Fibroblast of pulmonary artery (primary cell): ENCODE results near the gene SYNGR3.
A peak's percentile ranks its signal among the peaks of the same experiment; 100 is the strongest.

Experiments used
- DNase-seq: peaks from one replicate; pipeline ENCODE4 v3.0.0-alpha.2; 2010; ENCODE audit warnings: low read depth
- H3K4me3 ChIP-seq: replicated peaks from 2 replicates; pipeline ENCODE4 v1.5.1; 2011; ENCODE audit warnings: low read depth, mild to moderate bottlenecking, control low read depth, low read length, moderate library complexity
- TF ChIP-seq, protein P1 (sequence below): IDR thresholded peaks from 2 replicates; pipeline ENCODE4 v1.5.1; 2011; ENCODE audit warnings: mild to moderate bottlenecking, control low read depth, low read length, inconsistent platforms; ENCODE audit errors: missing control alignments

The SYNGR3 gene

DNA sequence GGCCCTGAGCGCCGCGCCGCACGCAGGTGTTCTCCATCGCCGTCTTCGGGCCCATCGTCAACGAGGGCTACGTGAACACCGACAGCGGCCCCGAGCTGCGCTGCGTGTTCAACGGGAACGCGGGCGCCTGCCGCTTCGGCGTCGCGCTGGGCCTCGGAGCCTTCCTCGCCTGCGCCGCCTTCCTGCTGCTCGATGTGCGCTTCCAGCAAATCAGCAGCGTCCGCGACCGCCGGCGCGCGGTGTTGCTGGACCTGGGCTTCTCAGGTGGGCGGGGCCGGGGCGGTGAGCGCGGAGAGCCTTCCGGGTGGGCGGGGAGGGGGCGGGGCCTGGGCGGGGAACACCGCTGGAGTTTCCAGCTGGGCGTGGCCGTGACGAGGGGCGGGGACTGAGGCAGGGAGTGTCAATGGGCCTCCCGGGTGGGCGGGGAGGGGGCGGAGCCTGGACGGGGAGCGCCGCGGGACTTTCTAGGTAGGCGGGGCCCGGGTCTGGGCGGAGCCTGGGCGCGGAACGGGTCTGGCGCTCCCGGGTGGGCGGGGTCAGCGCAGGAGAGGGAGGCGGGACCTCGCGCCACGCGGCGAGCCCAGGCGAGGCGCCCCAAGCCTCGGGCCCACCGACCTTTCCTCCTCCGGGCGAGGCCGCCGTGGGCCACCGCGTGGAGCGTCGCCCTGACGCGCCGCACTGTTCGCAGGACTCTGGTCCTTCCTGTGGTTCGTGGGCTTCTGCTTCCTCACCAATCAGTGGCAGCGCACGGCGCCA is 2.4 kb downstream of the SYNGR3 start:
- TF ChIP-seq, protein P1, sequence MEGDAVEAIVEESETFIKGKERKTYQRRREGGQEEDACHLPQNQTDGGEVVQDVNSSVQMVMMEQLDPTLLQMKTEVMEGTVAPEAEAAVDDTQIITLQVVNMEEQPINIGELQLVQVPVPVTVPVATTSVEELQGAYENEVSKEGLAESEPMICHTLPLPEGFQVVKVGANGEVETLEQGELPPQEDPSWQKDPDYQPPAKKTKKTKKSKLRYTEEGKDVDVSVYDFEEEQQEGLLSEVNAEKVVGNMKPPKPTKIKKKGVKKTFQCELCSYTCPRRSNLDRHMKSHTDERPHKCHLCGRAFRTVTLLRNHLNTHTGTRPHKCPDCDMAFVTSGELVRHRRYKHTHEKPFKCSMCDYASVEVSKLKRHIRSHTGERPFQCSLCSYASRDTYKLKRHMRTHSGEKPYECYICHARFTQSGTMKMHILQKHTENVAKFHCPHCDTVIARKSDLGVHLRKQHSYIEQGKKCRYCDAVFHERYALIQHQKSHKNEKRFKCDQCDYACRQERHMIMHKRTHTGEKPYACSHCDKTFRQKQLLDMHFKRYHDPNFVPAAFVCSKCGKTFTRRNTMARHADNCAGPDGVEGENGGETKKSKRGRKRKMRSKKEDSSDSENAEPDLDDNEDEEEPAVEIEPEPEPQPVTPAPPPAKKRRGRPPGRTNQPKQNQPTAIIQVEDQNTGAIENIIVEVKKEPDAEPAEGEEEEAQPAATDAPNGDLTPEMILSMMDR: no peak
- DNase-seq: peak; percentile 94
- peak overlapping the region; percentile 22 for H3K4me3 ChIP-seq

DNA sequence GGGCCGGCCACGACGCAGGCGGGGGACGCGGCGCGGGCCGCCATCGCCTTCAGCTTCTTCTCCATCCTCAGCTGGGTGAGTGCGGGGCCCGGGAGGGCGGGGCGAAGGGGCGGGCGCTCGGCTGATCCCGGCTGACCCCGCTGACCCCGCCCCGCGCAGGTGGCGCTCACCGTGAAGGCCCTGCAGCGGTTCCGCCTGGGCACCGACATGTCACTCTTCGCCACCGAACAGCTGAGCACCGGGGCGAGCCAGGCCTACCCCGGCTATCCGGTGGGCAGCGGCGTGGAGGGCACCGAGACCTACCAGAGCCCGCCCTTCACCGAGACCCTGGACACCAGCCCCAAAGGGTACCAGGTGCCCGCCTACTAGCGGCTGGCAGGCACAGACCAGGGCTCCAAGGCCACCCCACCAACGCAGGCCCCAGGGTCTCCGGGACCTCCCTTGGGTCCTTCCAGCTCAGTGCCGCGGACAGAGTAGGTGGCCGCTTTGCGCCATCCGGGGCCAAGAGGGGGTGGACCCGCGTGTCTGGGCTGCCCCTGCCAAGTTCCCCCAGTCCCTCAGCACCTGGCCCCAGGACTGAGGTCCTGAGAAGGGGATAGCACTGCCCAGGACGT is 3.0 kb downstream of the SYNGR3 start:
- DNase-seq: no peak
- H3K4me3 ChIP-seq: no peak overlapping the region
- TF ChIP-seq, protein P1: no peak

DNA sequence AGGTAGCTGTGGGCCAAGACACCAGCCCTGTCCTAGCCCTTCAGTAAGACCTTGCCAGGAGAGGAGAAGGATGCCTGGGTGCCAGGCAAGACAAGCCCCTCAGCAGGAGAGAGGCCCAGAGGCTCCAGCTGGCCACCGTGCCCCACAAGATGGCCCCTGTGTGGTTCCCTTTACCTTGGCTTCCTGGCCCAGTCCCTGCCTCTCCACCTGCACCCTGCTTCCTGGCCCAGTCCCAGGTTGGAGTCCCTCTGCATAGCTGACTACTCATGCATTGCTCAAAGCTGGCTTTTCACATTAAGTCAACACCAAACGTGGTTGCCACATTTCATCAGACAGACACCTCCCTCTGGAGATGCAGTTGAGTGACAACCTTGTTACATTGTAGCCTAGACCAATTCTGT is 4.0 kb downstream of the SYNGR3 start:
- TF ChIP-seq, protein P1: no peak
- no peak overlapping the region for H3K4me3 ChIP-seq
- no peak for DNase-seq

DNA sequence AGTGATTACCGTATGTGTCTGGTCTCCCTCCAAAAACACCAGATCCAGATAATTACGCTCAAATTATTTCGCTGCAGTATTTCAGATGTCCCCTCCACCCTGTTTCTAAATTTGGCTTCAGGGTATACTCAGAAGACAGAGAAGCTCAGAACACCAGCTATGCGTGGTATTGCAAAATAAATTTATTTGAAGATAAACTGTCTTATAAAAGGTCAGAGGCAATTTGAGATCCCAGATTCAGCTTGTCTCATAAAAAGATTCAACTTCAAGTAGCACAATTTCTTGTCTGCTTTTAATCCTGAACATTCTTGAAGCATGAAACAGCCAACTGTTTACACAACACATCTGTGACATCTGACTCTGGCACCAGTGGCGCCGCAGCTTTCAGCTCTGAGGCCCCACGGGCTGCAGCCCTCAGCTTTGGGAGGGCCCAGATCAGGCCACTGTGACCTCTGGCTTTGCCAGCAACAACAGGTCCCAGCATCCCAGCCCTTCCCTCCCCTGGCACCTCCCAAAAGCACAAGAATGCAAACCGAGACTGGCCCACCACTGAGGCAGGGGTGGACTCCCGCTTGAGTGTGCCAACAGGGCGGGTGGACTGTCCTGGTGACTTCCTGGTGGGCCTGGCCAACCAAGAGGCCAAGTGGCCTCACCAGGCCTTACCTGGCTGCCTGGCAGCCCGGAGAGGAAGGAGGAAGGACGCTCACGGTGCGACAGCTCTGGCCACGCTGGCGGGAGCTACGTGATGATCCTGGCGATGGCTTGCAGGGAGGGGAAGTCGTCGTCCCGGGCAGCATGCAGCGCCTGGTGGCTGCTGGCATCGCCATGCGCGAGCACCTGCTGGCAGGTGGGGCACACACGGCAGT is 8.0 kb downstream of the SYNGR3 start:
- H3K4me3 ChIP-seq: no peak overlapping the region
- DNase-seq: no peak
- TF ChIP-seq, protein P1: no peak

DNA sequence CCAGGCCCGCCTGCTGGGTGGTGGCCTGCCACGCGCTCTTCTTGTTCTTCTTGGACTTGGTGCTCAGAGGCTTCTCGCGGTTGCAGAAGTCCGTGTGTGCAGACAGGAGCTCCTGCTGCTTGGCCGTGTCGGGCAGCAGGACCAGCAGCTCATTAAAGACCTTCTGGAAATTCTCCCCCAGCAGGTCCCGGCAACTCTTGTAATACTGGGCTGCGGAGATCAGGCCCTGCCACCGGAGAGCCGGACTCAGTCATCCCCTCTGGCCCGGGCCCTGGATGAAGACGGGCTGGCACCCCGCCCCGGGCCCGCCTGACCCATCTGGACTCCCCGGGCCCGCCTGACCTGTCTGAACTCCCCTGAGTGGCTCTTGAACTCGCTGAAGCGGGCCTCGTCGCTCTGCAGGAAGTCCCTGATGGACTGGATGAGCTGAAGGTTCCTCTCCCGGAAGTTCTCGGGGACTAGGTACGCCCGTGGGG is 8.6 kb downstream of the SYNGR3 start:
- H3K4me3 ChIP-seq: no peak overlapping the region
- DNase-seq: no peak
- TF ChIP-seq, protein P1: no peak

DNA sequence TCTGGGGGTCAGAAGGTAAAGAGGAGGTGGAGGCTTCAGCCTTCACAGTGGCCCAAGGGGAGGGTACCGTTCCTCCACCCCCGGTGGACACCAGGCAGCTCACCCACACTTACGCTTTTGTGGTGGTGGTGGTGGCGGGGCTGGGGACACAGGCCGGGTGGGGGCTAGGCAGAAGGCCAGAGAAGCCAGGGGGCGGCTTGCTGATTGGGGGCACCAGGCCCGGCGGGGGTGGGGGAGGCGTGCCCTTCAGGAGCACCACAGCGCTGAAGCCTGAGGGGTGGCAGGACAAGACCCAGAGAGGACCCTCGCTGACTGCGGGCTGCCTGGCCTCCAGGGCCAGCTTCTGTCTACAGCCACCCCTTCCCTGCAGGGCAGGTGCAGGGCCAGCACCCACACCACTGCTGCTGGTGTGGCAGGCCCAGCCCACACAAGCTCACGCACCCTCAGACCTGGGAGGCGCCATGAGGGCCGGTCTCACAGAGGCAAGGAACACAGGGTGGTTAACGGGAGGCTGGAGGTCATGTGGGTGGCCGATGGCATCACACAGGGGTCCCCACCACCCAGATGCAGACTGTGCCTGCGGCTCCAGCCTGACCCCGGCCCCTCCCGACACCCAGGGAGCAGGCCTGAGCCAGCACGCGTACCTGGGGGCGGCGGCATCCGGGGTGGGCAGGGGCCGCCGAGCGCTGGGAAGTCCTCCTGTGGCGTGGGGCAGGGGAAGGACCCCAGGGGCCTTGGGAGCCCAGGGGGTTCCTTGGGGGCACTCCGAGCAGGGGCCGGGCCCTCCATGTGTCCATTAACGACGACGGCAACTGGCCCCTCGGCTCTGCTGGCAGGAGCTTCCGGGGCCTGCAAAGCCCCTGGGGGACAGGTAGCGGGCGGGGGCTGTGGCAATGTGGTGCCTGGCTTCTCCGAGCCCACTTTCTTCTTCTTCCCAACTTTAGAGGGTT is 9.4 kb downstream of the SYNGR3 start:
- no peak for DNase-seq
- TF ChIP-seq, protein P1: no peak
- no peak overlapping the region for H3K4me3 ChIP-seq
